ENCODE data around the gene FSHR.

FSHR gene

DNA sequence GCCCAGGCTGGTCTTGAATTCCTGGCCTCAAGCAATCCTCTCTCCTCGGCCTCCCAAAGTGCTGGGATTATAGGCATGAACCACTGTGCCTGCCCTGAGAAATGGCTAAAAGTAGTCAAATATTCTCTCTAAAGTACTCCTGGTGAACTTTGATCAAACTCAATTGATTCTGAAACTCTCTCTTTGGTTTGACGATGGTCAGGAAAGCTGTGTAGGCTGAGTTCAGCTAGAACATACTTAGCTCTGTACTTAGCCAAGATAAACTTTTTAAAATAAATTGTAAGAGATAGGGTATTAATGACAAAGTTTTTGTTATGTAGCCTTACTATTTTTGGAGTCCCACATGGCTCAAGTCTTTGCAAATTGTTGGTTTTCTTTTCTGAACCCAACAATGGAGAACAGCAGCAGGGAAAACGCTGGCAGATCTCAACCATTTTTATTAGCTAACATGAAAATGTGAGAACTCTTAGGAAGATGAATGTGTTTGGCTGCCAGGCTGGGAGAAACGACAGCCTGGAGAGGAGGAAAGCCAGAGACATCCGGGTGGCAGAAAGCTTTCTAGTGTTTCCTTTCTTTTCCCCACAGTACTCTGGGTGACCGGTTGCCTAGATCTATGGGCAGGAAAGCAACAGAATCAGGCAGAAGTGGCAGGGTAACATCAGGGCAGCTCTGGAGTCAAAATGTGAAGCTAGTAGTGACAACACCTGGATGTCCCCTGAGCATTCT, 205.8 kb downstream of the FSHR start:
- no peak for DNase-seq

DNA sequence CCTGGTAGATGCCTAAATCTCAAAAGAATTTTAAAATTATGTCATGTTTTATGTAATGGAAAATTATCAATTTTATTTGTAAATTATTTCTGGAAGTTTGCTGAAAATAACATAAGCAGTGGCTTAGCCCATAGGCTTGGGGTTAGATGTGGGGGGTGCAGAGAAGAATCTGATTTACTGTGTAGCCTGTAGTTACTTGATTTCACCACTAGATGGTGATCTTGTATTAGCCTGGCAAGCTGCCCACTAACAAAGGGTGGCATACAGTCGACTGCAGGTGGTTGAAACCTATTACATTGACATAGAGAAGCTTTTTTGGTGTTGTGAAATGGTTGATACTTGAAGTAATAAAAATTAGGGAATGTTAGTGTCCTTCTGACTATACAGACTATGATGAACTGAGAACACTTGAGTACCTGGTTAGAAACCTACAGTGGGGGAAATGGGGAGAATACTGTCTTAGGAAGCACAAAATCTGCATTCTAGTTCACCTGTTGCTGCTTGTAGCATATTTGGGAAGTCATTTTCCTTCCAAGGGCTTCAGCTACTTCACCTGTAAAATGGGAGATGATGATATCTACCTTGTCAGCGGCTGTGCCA, 207.8 kb downstream of the FSHR start:
- peak; percentile 55 for DNase-seq

DNA sequence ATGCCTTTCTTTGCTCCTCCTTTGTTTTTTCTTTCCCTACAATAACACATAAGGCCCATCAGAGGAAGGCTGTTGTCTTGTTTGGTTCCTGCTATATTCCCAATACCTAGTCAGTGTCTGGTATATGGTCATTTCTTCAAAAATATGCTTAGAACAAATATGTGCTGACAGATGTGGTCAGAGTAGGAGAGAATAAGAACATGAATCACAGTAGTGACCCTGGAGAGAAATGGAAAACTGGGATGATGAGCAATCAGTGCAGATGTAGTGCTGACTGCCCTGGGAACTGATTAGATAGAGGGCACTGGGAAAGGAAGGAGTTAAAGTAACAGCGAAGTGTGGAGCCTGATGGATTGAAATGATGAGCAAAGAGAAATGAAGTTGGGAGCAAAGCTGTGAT, 209.4 kb downstream of the FSHR start:
- DNase-seq: no peak

DNA sequence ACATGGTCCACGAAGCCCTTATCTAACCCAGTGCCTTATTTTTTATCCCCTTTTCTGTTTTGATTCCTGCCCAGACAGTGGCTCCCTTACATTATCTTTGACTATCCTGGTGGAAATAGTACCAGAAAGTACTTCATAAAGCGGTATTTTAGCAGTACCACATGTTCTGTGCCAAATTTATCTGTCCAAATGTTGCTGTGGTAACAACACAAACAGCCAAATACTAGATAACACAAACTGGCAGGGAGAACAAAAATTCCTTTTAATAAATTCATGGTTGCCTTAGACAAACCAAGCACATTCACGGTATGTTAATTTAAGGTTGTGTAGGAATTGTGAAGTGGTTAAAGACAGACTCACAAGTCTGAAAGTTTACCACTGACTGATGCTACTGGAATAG, 210.9 kb downstream of the FSHR start:
- DNase-seq: no peak

DNA sequence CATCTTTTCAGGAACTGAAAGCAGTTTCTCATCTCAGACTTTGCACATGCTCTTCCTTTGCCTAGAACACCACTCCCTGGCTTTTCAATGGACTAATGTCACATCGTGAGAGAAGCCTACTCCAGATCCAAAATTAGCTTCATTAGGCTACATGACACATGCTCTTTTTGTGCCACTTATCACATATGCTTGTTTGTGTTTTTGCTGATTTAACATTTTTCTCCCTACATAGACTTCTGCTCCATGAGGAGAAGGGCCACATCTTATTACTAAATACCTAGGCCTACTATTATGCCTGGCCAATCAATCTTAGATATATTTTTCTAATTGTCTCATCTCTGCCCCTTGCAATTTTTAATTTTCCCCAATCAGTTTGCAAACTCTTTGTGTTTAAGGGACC, 212.4 kb downstream of the FSHR start:
- DNase-seq: no peak

DNA sequence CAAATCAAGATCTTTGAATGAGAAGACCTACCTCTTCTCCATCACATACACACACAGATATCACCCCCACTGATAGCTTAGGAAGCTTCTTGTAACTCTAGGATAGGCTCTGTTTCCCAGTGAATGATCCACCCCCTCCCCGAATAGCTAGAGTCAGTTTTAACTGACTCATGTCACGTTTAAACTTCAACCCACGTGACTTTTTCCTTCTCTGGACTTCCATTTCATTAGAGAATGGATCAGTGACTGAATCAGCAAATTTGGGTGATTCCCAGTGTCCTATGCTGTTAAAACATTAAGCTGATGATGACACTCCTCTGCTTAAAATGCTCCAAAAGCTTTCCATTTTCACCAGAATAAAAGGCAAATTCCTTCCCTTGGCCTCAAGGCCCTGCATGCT, 212.9 kb downstream of the FSHR start:
- no peak for DNase-seq

DNA sequence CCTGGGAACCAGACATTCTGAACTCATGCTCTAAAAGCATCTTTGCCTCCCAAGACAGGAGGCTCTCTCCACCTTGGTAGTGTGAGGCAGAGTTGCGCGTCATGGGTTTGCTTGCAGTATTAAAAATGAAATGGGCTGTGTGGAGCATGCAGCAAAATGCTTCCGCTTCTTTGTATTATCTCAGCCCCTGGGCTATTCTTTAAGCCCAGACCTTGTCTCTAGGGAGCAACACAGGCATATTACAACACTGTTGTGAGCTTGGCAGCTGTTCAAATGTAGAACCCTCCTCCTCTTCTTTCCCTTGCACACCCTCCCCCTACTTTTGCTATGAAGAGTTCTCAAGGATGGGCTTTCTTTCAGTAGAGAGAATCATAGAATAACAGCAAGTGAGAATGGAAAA, 213.7 kb downstream of the FSHR start:
- peak; percentile 90 for DNase-seq

DNA sequence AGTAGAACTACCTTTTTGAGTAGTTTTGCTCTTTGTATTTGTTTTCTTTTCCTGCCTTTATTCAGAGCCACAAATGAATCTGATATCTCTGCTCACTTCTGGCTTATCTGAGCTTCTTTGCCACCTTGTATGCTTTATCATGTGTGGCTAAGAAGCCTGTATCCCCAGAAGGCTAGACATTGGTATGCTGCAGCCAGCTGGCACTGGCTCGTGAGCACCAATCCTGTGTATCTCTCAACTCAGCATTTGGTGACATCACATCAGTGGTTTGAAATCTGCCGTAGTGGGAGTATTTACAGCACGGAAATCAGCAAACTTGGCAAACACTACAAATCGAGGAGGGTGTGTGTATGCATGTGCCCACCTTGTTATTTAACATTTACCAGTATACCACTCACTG, 215.1 kb downstream of the FSHR start:
- no peak for DNase-seq

DNA sequence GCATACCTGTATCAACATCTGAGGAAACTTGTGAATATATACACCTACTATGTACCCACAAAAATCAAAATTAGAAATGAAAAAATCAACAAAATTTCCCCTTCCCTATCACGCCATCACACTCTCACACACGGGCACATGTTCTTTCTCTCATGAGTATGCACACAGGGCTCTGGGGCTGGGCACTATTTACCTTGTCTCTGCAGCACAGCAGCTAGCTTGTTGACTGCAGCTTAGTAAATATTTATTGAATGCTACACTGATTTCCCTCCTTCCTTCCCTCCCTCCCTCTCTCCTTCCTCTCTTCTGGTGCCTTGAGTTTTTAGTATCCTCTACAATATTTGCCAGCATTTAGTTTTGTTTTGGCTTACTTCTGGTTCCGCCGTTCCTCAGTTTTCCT, 216.1 kb downstream of the FSHR start:
- peak; percentile 79 for DNase-seq

DNA sequence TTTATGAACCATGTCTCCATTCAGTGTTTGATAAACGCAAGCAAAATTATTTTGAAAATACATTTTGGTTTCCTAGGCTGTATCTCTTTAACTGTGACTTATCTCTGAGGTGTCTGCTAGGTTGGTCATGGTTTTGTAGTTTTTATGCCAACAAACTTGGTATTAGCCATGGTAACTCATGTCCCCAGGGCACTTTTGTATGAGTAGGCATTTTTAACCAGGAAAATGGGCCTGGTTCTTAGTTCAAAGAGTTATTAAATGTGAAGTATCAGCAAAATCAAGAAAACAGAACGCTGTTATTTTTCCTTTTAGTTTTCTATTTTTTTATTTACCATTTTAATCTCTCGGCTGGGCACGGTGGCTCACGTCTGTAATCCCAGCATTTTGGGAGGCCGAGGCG, 219.5 kb downstream of the FSHR start:
- no peak for DNase-seq

DNA sequence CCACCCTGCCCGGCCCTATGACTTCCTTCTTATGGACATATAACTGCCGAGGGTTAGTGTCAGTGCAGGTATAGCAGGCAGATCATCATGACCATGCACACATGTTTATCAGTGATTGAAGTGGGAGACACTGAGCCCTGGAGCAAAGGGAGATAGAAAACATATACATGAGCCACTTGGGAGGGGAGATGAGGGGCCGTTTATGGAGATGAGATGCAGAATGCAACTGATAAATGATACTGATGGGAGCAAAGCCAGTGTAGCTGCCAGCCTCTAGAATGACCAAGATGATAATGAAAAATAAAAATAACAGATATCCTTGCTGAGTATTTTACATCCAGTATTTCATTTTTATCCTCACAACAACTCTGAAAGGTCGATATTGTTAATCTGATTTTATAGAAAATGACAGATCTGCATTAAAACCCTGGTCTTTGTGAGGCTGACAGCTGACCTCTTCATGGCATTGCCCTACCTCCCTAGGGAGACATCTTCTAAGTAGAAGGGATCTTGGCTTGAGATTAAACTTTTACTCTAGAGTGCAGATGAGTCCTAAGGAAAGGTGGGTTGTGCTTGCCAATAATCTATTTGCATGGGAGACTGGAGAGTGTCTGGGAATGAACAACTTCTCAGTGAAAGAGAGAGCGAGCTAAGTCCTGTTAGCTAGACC, 220.4 kb downstream of the FSHR start:
- no peak for DNase-seq

DNA sequence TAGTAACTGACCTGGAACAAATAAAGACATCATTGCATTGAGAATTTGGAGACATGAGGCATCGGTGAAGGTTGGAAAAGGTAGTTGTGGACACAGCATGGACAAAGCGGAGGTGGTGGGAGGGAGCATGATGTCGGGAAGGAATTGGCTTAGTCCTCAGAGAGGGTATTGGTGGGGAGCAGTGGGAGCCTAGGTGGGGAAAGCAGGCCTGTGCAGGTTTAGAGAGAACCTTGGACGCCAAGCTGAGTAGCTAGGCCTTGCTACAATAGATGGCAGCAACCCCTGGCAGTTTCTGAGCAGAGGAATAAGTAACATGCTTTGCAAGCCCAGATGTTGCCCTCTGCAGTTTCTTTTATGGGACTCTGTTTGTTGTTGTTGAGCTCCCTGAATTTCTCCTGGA, 221.6 kb downstream of the FSHR start:
- no peak for DNase-seq

DNA sequence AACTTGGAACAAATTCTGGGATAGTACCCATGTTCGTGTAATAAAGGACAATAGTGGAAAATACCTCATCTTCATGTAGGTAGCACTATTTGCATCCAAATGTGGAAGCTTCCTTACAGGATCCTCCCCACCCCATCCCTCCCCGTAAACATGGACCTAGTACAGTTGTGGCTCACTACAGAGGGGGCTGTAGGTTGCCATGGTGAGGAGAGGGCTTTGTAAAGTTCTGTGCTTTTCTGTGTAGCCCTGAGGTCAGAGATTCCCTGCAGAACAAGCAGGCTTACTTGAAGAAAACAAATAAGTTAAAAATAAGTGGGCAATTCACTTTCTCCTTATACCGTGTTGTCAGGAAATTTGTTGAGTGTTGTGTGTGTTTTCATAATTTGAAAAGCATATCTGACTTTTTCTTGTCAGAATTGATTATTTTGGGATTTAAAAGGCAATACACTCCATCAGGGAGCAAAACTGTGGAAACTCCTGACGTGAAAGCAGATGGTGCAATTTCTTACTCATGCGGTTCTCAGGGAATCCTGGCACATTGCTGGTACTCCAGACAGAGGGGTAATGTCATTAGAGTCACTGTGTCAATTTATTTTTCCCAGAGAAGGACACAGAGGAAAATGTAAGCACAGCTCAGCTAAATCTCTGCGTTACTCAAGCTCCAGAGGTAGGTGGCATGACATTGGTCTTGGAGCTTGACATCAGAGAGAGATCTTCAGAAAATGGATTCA, 224.6 kb downstream of the FSHR start:
- DNase-seq: no peak

DNA sequence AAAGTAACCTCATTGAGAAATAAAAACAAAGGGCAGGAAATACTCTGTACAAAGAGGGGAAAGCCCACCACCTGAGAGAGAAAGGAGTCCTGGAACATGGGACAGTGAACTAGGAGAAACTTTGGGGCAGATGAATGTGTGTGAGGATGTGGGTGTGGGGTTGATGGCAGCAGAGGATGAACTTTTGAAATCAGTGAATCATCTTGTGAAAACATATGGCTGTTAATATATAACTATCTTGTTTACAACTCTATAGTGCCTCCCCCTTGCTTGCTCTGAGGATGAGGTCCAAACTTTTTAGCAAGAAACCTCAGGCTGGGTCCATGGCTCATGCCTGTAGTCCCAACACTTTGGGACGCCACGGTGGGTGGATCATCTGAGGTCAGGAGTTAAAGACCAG, 227.0 kb downstream of the FSHR start:
- no peak for DNase-seq

DNA sequence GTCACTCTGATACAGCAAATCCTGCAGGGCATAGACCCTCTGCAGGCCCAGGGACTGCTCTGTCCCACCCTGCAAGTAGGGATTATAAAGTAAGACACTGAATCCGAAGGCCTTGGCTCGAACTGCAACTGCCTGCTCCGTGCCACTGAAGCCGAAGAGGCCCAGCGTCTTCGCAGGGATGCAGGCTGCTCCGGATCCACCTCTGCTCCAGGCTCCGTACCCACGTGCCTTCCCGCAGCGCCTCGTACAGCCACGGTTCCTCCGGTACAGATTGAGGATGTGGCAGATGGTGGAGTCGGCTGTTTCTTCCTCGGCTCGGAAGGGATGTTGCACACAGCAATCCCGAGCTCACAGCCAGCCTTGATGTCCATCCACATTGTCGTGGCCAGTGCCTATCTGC, 238.4 kb downstream of the FSHR start:
- no peak for DNase-seq

DNA sequence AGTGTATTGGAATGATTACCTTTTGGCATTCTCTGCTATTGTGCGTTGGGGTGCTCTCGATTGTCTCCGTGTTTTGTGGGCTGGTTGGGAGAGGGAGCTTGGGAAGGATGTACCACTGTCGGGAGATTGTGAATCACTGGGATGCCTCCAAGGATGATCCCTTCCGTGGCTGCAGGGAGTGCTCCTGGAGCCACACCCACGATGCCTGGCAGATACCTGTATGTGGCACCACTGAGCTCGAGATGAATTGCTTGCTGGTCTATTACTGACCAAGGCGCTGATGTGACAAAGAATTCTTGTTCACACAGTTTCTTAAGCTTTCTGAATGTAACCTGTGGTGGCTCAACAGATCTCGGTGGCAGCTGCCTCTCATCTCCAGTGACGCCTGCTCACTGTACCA, 239.1 kb downstream of the FSHR start:
- DNase-seq: no peak

DNA sequence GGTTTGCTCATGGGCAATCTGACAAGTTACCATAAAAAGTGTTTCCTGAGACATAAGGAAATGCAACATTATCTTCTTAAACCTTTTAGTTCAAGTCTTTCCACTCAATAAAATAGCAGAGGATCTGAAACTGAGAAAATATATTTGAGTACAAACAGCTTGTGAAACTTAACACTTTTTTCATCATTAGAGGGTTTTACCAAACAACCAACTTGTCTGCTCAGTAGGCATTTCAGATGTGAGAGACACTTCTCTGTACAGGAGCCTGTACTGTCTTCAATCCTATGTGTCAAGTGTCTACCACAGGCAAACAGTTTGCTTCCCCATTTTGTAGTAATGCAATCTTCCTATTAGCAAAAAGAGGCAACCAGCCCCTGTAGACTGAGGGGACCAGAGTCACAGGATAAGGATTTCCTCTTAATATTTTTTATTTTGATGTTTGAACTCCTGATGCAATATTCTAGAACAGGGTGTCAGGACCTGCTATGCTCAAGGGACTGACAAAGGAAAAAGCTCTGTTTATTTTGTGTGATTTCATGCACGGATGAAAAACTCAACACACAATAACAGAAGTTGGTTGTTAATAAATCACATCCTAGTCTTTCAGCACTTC, 239.7 kb downstream of the FSHR start:
- DNase-seq: no peak

Data from NCI-H345 (cell line).